GM23338 (cell line): Measurements from ENCODE around the gene STAM2.

Experiments used
- EZH2 ChIP-seq: fragments of 200-600 bp; sonication (generic); IDR thresholded peaks from one replicate; pipeline ENCODE4 v1.8.0; 2017; ENCODE audit warnings: antibody characterized with exemption, mild to moderate bottlenecking, low read depth; ENCODE audit not compliant: unreplicated experiment
- JUNB ChIP-seq: IDR thresholded peaks from one replicate; pipeline ENCODE4 v1.6.1; 2016; ENCODE audit warnings: antibody characterized with exemption; ENCODE audit not compliant: unreplicated experiment
- POLR2AphosphoS5 ChIP-seq: IDR thresholded peaks from 2 replicates; pipeline ENCODE4 v1.6.1; 2016; ENCODE audit warnings: antibody characterized with exemption, low read depth
- TF ChIP-seq, protein P1 (sequence below), 2 experiments: fragments of 200-600 bp in 1 of 2; sonication (generic) in 1 of 2; conservative IDR thresholded peaks; 2 replicates each; pipeline versions ENCODE4 v1.5.1 to v1.6.1; 2016 to 2017; ENCODE audit warnings: antibody characterized with exemption in 2 of 2, low read depth in 2 of 2, mild to moderate bottlenecking in 2 of 2, moderate library complexity in 1 of 2

GRCh38 chr2:152165306-152165705 lies 10.3 kb downstream of the STAM2 start:
- TF ChIP-seq, protein P1, sequence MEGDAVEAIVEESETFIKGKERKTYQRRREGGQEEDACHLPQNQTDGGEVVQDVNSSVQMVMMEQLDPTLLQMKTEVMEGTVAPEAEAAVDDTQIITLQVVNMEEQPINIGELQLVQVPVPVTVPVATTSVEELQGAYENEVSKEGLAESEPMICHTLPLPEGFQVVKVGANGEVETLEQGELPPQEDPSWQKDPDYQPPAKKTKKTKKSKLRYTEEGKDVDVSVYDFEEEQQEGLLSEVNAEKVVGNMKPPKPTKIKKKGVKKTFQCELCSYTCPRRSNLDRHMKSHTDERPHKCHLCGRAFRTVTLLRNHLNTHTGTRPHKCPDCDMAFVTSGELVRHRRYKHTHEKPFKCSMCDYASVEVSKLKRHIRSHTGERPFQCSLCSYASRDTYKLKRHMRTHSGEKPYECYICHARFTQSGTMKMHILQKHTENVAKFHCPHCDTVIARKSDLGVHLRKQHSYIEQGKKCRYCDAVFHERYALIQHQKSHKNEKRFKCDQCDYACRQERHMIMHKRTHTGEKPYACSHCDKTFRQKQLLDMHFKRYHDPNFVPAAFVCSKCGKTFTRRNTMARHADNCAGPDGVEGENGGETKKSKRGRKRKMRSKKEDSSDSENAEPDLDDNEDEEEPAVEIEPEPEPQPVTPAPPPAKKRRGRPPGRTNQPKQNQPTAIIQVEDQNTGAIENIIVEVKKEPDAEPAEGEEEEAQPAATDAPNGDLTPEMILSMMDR (conservative IDR thresholded peaks at IDR 0.05; ENCODE audit: low read depth in 2 of 2), result no peak
- TF ChIP-seq EZH2 (no peak), POLR2AphosphoS5 (no peak), JUNB (no peak)
